Measurements from ENCODE around the gene AWAT1. TPM values are rescaled to one million over a fixed set of nuclear protein-coding genes. Genes with fewer than 3 reads are reported as not detected.
"Not testable (repeated sequence)": the region's sequence is repeated elsewhere in the genome, so short reads cannot be mapped to it uniquely, and the experiment has no call there.

The AWAT1 gene
- total RNA-seq, 1 donor from 2014 or later: not detected

GRCh38 chrX:70262952-70263567 lies 28.6 kb downstream of the AWAT1 start:
- peak; percentile 95 for ATAC-seq

DNA sequence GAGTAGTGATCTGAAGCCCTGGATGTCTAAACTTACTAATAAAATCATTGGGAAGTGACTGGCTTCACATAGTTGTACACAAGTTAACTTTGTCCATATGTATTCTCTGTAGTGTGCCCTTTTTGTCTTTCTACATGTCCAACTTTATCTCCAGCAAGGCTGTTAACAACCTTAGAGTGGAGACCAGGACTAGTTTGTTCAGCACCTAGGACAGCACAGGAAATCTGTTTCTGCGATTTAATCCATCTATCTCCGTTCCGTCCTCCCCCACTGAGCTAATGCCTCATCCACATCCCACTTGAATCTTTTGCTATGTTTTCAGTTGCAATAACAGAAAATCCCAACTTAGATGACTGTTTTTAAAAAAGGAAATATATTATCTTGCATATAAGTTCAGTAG lies 30.3 kb downstream of the AWAT1 start:
- ATAC-seq: no peak

- no peak for ATAC-seq
These were observed 33.6 kb downstream of the AWAT1 start, which contains the start of gene ARR3 for GRCh38 chrX:70268034-70268433. TSS of gene ARR3 (plus strand) at chrX:70268334. CDS start at chrX:70269386, 1,052 bp downstream.

DNA sequence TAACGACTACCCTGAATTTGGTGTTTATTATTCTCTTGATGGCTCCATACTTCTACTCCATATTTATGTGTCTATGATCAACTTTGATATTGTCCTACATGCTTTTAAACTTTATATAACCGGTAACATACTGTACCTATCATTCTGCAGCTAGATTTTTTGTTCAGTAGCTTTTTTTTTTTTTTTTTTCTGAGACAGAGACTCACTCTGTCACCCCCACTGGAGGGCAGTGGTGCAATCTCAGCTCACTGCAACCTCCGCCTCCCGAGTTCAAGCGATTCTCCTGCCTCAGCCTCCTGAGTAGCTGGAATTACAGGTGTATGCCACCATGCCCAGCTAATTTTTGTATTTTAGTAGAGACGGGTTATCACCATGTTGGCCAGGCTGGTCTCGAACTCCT lies 39.6 kb downstream of the AWAT1 start:
- not testable (repeated sequence) for ATAC-seq

DNA sequence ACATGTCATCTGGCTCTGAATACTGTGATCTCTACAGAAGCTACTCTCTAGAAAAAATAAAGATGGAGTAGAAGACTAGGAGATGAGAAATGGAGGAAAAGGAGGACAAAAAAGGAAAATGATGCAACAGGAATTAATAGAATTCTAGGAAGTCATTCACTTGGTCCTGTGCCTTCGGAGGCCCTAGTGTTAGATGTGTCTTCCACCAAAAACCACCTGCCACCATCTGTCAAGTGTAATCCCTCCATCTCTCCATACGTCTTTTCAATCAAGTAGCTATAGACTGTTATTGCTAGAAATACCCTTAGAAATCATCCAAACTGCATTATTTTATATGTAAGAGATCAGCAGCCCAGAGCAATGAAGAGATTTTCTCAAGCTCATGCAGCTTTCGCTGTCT lies 44.6 kb downstream of the AWAT1 start:
- no peak for ATAC-seq

DNA sequence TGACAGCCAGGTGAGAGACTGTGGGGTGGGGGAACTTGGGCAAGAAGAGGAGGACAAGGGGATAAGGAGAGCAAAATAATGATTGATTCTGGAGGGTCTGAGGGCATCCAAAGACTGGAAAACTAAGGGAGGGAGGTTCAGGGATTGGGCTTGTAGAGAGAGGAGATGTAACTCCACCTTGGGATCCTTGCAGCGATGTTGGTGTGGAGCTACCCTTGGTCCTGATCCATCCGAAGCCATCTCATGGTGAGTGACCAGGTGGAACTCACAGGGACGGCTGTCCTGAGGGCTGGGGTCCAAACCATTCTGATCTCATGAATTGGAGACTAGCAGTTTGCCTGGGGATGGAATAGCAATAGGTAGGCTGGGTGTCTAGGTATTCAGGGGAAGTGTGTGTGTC lies 46.1 kb downstream of the AWAT1 start:
- no peak for ATAC-seq

- ATAC-seq: no peak
These were observed 47.5 kb downstream of the AWAT1 start, which contains the start of gene RAB41 for GRCh38 chrX:70281951-70282350. TSS of gene RAB41 (plus strand) at chrX:70282172. CDS start at chrX:70282218, 46 bp downstream.

DNA sequence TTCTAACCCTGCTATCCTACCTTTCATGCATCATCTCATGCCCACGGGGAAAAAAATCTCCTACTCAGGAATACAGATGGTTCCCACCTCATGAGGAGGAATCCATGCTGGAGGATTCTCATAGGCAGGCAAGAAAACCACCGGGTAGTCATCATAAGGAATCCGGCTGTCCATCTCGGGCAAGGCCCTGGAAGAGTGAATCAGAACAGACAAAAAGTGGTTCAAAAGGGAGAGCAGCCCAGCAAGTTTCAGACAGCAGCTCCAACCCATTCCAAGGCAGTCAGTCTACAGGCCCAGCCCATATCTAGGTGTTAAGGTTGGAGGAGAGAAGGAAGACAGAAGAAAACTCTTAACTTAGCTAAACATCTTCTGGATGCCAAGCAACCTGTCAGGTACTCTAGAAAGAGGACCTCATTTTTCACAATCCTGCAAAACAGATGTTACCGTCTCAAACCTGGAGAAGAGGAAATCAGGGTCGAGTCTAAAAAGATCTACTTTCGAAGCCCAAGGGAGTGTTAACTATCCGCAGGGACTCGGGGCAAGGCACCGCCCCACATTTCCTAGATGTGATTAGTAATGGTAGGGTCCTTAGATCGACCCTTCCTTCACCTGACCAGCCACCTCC lies 54.8 kb downstream of the AWAT1 start:
- peak; percentile 55 for ATAC-seq

Other genes with a start within 250 kb of the AWAT1 start
- not detected for gene AWAT2, start 184.7 kb upstream of the AWAT1 start, total RNA-seq
- not detected for gene OTUD6A, start 172.2 kb upstream of the AWAT1 start, total RNA-seq
- 36.5 TPM for gene IGBP1, start 101.2 kb upstream of the AWAT1 start, total RNA-seq
- not detected for gene DGAT2L6, start 57.2 kb upstream of the AWAT1 start, total RNA-seq
- 0.20 TPM for gene P2RY4, start 25.5 kb downstream of the AWAT1 start, total RNA-seq
- gene ARR3, start 33.7 kb downstream of the AWAT1 start, total RNA-seq: not detected
- gene RAB41, start 47.5 kb downstream of the AWAT1 start, total RNA-seq: not detected
- gene PDZD11, start 55.3 kb downstream of the AWAT1 start, total RNA-seq: 44.7 TPM
- 9.4 TPM for gene KIF4A, start 55.4 kb downstream of the AWAT1 start, total RNA-seq
- gene GDPD2, start 188.7 kb downstream of the AWAT1 start, total RNA-seq: 0.96 TPM
- gene DLG3, start 210.2 kb downstream of the AWAT1 start, total RNA-seq: 36.4 TPM

All from esophagus mucosa (tissue), 1 donor.